Small intestine (tissue), 7 donors: ENCODE results near the gene TEX19. TPM values are rescaled to one million over a fixed set of nuclear protein-coding genes. Genes with fewer than 3 reads are reported as not detected.

Experiments
- DNase-seq, 2 donors: peaks; one replicate each; pipeline versions ENCODE4 v3.0.0 to v3.0.0-alpha.2; 2013
- FAIRE-seq: peaks from 2 replicates; lab custom pipeline; 2012; peaks lifted over from hg19 to GRCh38; lab: Jason Lieb, UNC
- H3K27ac ChIP-seq, 3 donors: one replicate each; pipeline ENCODE4 v1.5.1; 2013; ENCODE audit warnings: low read length in 2 of 3, mild to moderate bottlenecking in 2 of 3, control low read depth in 1 of 3, inconsistent platforms in 1 of 3, low read depth in 1 of 3, moderate library complexity in 1 of 3
- H3K27me3 ChIP-seq, 3 donors: one replicate each; pipeline ENCODE4 v1.6.1; 2013; ENCODE audit warnings: low read length in 3 of 3, inconsistent platforms in 1 of 3; ENCODE audit not compliant: control insufficient read depth in 3 of 3, insufficient read depth in 3 of 3
- H3K36me3 ChIP-seq, 3 donors: one replicate each; pipeline ENCODE4 v1.6.1; 2013; ENCODE audit warnings: low read length in 3 of 3, inconsistent platforms in 1 of 3, low read depth in 1 of 3, mild to moderate bottlenecking in 1 of 3, moderate library complexity in 1 of 3; ENCODE audit not compliant: control insufficient read depth in 3 of 3, insufficient read depth in 2 of 3
- H3K4me1 ChIP-seq, 3 donors: one replicate each; pipeline ENCODE4 v1.6.1; 2013; ENCODE audit warnings: low read length in 2 of 3, inconsistent platforms in 1 of 3, low read depth in 1 of 3, mild to moderate bottlenecking in 1 of 3, moderate library complexity in 1 of 3; ENCODE audit not compliant: control insufficient read depth in 3 of 3, insufficient read depth in 2 of 3
- H3K4me3 ChIP-seq, 3 donors: one replicate each; pipeline ENCODE4 v1.5.1; 2013; ENCODE audit warnings: low read length in 3 of 3, control low read depth in 1 of 3, inconsistent platforms in 1 of 3, low read depth in 1 of 3, mild to moderate bottlenecking in 1 of 3, moderate library complexity in 1 of 3
- H3K9me3 ChIP-seq, 2 donors: one replicate each; pipeline ENCODE4 v1.6.1; 2013; ENCODE audit warnings: low read depth in 1 of 2, low read length in 1 of 2; ENCODE audit not compliant: control insufficient read depth in 2 of 2, insufficient read depth in 1 of 2
- WGBS, 3 donors: extraction: QIAGEN DNeasy Blood & Tissue Kit; methylation state at CpG; one replicate each; pipeline ENCODE4 v1.1.7; 2013; 5-methylcytosine and 5-hydroxymethylcytosine counted together
- polyA plus RNA-seq, 4 donors: library from polyadenylated mRNA; stranded (reverse) in 3 of 4; unstranded in 1 of 4; fragments of 200-250 nt in 3 of 4; fragments of 120-200 nt in 1 of 4; gene quantifications; one replicate each; pipeline versions ENCODE4 v1.2.1 to v1.2.3, GENCODE V29; 2013
- donor health status: healthy with polysubstance abuse.
- donor health status: control.
- donor health status: control.
- donor health status: Bipolar disorder and iron deficiency.
- donor health status: healthy.

Gene TEX19
- polyA plus RNA-seq, 4 donors, result 0.07 TPM; not detected in 3

DNA sequence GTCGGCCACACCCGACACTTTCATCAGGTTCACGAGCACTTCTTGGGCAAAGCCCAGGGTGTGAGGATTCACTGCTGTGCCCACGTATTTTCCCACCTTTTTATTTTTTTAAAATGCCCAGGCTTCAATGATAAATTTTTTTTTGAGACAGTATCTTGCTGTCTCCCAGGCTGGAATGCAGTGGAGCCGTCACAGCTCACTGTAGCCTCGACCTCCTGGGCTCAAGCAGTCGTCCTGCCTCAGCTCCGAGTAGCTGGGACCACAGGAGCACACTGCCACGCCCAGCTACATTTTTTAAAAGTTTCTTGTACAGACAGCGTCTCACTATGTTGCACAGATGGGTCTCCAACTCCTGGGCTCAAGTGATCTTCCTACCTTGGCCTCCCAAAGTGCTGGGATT, 30.3 kb downstream of the TEX19 start:
- no peak for FAIRE-seq
- Histone ChIP-seq H3K9me3 (no peaks in the 10 kb centered on the region), H3K27ac (no peak overlapping the region), H3K36me3 (peaks cover 2 to 39% (median 6%) of the 10 kb centered on the region in 3 donors), H3K4me3 (no peak overlapping the region), H3K27me3 (peaks cover 2 to 31% (median 3%) of the 10 kb centered on the region in 3 donors), H3K4me1 (peaks cover 0 to 11% (median under 1%) of the 10 kb centered on the region in 3 donors)
- no peak for DNase-seq
- WGBS, 3 donors, result 75 to 87% (median 86%) methylated on average over 10 of the region's 10 CpGs

DNA sequence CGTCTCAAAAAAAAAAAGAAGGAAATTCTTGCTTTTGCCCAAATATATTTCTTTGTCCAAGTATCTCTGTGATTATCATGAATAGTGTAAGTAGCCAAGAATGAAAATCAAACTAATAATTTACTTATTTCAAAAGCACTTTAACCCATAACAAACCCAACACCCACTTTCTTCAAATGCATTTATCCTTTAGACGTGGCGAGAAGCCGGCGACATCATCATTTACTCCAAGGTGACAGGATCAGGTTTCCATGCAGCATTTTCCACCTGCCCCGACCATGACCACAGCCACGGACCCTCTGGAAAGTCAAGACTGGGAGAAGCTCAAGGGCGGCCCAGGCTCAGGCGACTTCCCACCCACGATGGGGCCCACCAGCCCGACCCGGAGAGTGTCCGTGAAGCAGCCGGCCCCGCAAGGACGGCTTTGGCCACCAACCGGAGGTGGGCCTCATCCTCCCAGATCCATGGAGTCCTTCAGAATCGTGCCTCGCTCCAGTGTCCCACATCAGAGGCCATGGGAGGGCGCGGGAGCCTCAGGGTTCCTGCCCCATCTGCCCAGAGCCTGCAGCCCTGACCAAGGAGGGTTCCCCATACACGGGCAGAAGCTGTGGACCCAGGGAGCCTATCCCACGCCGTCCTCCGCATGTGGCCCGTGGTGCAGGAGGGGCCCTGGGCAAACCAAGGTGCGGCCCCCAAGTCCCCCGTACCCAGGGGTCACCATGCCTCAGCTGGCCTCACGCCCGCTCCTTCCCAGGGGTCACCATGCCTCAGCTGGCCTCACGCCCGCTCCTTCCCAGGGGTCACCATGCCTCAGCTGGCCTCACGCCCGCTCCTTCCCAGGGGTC, 31.2 kb downstream of the TEX19 start:
- peaks cover 0 to 11% (median 0%) of the 10 kb centered on the region in 3 donors for H3K4me1 ChIP-seq
- H3K36me3 ChIP-seq, result peaks cover 2 to 47% (median 6%) of the 10 kb centered on the region in 3 donors
- no peak overlapping the region for H3K27ac ChIP-seq
- DNase-seq (no peak), FAIRE-seq (no peak)
- no peak overlapping the region for H3K4me3 ChIP-seq
- peaks cover 2 to 23% (median 3%) of the 10 kb centered on the region in 3 donors for H3K27me3 ChIP-seq
- WGBS, 3 donors, result 94% methylated on average over 29 to 32 of the region's 34 CpGs
- no peaks in the 10 kb centered on the region for H3K9me3 ChIP-seq

DNA sequence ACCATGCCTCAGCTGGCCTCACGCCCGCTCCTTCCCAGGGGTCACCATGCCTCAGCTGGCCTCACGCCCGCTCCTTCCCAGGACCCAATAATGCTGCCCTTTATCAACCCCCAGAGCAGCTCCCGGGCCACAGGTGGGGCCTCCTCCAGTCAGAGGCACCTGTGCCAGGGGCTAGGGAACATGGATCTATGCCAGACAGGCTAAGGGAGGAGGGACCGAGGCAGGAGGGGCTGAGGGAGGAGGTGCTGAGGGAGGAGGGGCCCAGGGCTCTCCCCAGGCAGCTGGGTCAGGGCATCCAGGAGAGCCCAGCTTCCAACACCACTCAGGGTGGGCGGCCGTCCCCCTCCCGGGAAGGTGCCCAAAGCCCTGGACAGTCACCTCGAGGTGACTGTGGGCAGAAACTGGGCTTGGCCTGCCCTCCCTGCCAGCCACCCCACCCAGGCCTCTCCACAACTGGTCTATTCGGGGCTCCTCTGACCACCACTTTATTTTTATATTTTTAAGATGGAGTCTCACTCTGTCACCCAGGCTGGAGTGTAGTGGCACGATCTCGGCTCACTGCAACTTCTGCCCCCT, 31.9 kb downstream of the TEX19 start:
- 85 to 90% (median 85%) methylated on average over 10 to 13 of the region's 13 CpGs for WGBS, 3 donors
- Histone ChIP-seq H3K27me3 (peaks cover 2 to 16% (median 3%) of the 10 kb centered on the region in 3 donors), H3K4me1 (peaks cover 0 to 11% (median 0%) of the 10 kb centered on the region in 3 donors), H3K9me3 (no peaks in the 10 kb centered on the region), H3K36me3 (peaks cover 2 to 49% (median 6%) of the 10 kb centered on the region in 3 donors), H3K27ac (no peak overlapping the region), H3K4me3 (no peak overlapping the region)
- FAIRE-seq (no peak), DNase-seq (no peak)

DNA sequence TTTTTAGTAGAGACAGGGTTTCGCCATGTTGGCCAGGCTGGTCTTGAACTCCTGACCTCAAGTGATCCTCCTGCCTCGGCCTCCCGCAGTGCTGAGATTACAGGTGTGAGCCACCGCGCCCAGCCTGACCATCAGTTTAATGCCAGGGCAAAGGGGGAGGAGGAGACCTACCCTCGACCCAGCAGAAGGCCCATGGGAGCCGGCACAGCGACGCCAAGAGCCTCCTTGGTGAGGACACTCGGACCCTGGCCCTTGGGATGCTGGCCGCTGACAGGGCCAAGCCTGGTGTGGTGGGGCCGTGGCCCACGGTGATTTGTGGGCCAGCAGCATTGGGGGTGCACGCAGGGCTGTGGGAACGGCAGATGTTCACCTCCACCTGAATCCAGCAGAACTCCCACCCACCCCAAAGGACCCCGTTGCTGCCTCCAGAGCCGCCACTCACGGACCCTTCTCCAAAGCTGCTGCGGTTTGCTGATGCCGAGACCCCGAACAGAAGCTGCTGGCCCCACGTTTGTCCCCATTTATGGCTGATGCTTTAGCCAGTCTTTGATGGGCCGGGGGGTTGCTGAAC, 32.5 kb downstream of the TEX19 start:
- H3K9me3 ChIP-seq, result no peaks in the 10 kb centered on the region
- DNase-seq, result no peak
- H3K36me3 ChIP-seq, result peaks cover 2 to 49% (median 6%) of the 10 kb centered on the region in 3 donors
- peaks cover 0 to 8% (median 0%) of the 10 kb centered on the region in 3 donors for H3K4me1 ChIP-seq
- H3K4me3 ChIP-seq, result no peak overlapping the region
- no peak for FAIRE-seq
- peaks cover 0 to 13% (median 3%) of the 10 kb centered on the region in 3 donors for H3K27me3 ChIP-seq
- no peak overlapping the region for H3K27ac ChIP-seq
- 92 to 93% (median 93%) methylated on average over 21 to 23 of the region's 23 CpGs for WGBS, 3 donors

DNA sequence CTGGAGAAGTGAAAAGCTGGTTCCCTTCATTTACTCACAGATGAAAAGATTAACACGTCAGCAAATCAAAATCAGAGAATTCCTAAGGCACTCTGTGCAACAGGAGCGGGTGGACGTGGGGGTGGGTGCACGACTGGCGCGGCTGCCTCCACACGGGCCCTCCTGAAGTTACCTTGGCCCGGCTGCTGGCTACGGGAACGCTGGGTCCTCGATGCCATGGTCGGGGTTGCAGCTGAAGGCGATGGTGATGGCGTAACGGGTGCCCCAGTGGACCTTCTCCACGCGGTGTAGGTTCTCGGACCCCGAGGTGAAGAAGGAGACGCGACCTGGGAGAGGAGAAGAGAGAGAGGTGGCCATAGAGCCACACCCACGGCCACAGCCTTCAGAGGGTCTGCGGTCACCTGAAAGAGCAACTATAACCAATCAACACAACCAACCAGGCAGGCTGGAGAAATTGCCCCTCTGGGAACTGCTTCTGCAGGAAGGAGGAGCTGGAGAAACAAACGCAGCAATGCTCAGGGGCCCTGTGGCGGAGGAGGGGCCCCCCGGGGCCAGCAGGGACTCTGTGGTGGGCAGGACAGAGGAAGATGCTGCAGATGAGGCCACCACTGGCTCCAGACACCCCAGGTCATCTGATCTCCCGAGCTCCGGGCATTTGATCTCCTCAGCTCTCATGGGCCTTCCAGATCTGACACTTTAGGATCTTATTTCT, 33.3 kb downstream of the TEX19 start:
- no peak for DNase-seq
- no peak for FAIRE-seq
- no peaks in the 10 kb centered on the region for H3K9me3 ChIP-seq
- H3K27me3 ChIP-seq, result peaks cover 0 to 5% (median 0%) of the 10 kb centered on the region in 3 donors
- peaks cover 2 to 52% (median 6%) of the 10 kb centered on the region in 3 donors for H3K36me3 ChIP-seq
- H3K4me3 ChIP-seq, result no peak overlapping the region
- H3K27ac ChIP-seq, result no peak overlapping the region
- H3K4me1 ChIP-seq, result peaks cover 0 to under 1% (median 0%) of the 10 kb centered on the region in 3 donors
- 93% methylated on average over 28 of the region's 28 CpGs for WGBS, 3 donors

DNA sequence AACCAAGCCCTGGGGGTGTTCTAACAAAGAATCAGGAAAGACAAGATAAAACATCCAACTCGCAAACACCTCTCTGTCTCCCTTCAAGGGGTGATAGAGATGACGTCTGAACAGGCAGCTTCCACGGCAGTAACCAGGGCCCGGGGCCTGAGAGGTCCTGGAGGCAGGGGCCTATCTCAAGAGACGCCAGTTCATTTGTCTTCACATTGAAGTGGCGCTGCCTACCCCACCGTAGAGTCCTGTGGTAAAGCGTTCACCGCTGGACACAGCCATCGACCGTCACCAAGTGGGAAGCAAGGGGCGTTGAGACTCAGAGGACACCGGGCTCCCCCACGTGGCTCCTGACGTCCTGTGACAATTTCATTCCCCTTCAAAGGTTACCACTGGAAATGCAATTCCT, 33.9 kb downstream of the TEX19 start:
- H3K4me3 ChIP-seq, result no peak overlapping the region
- DNase-seq (no peak), FAIRE-seq (no peak)
- H3K4me1 ChIP-seq, result no peaks in the 10 kb centered on the region
- peaks cover 0 to under 1% (median 0%) of the 10 kb centered on the region in 3 donors for H3K27me3 ChIP-seq
- H3K9me3 ChIP-seq, result no peaks in the 10 kb centered on the region
- H3K27ac ChIP-seq, result no peak overlapping the region
- peaks cover 2 to 57% (median 6%) of the 10 kb centered on the region in 3 donors for H3K36me3 ChIP-seq
- WGBS, 3 donors, result 91 to 95% (median 92%) methylated on average over 15 of the region's 15 CpGs

DNA sequence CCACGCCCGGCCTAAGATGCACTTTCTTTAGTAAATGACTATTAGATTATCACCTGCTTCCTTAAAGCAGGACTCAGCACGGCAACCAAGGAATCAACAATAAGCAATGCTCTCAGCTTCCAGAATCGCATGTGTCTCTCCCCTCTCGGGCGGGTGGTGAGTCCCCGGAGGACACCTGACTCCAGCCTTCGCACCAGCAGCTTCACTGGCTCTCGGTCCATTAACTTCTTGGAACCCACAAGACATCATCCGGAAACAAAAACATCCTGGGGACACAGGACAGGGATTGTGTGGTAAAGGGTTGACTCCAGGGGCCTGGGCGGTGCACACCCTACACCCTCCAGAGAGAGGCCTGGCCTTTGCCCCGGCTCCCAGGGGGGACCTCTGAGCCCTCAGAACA, 35.2 kb downstream of the TEX19 start:
- DNase-seq (no peak), FAIRE-seq (no peak)
- H3K4me3 ChIP-seq, result no peak overlapping the region
- no peaks in the 10 kb centered on the region for H3K4me1 ChIP-seq
- H3K9me3 ChIP-seq, result no peaks in the 10 kb centered on the region
- peaks cover 2 to 64% (median 6%) of the 10 kb centered on the region in 3 donors for H3K36me3 ChIP-seq
- H3K27me3 ChIP-seq, result no peaks in the 10 kb centered on the region
- H3K27ac ChIP-seq, result no peak overlapping the region
- WGBS, 3 donors, result 87 to 96% (median 90%) methylated on average over 12 of the region's 12 CpGs
